Myocyte (in vitro differentiated cells): ENCODE results near the gene DCP2. TPM values are rescaled to one million over a fixed set of nuclear protein-coding genes. Genes with fewer than 3 reads are reported as not detected.

ENCODE experiments used
- DNase-seq: peaks from one replicate; pipeline ENCODE4 v3.0.0-alpha.2; 2012; ENCODE audit warnings: low read depth
- total RNA-seq: library from RNA; depleted of rRNA; stranded (reverse); fragments of >200 nt; gene quantifications from 2 replicates; pipeline ENCODE4 v1.2.3, GENCODE V29; 2014

Gene DCP2
- total RNA-seq, 1 donor from 2014 or later = 34.0 TPM

DNA sequence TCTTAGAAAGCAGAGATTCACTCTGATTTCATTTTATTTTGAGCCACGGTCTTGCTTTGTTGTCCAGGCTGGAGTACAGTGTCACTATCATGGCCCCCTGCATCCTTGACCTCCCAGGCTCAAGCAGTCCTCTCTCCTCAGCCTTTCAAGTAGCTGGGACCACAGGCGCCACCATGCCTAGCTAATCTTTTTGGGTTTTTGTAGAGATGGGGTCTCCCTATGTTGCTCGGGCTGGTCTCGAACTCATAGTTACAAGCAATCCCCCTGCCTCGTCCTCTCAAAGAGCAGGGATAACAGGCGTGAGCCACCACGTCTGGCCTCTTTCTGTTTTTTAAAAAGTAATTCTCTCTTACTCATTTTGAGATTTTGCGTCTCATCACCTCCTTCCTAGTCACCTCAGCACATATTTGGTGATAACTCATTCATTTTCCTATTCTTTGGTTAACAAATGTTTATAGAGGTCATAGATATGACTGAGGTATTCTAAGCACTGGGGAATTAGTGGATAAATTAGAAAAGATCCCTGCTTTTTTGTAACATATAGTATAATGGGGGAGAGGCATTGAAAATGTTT is 10.8 kb upstream of the DCP2 start:
- no peak for DNase-seq

DNA sequence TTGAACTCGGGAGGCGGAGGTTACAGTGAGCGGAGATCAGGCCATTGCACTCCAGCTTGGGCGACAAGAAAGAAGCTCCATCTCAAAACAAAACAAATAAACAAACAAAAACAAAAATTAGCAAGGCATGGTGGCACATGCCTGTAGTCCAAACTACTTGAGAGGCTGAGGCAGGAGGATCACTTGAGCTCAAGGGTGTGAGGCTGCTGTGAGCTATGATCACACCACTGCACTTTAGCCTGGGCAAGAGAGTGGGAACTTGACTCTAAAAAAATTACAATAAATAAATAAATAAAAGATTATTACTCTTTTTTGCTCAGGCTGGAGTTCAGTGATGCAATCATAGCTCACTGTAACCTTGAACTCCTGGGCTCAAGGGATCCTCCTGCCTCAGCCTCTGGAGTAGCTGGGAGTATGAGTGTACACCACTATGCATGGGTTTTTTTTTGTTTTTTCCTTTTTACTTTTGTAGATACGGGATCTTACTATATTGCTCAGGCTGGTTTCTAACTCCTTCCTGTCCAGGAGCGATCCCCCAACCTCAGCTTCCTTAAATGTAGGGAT is 9.0 kb upstream of the DCP2 start:
- no peak for DNase-seq

DNA sequence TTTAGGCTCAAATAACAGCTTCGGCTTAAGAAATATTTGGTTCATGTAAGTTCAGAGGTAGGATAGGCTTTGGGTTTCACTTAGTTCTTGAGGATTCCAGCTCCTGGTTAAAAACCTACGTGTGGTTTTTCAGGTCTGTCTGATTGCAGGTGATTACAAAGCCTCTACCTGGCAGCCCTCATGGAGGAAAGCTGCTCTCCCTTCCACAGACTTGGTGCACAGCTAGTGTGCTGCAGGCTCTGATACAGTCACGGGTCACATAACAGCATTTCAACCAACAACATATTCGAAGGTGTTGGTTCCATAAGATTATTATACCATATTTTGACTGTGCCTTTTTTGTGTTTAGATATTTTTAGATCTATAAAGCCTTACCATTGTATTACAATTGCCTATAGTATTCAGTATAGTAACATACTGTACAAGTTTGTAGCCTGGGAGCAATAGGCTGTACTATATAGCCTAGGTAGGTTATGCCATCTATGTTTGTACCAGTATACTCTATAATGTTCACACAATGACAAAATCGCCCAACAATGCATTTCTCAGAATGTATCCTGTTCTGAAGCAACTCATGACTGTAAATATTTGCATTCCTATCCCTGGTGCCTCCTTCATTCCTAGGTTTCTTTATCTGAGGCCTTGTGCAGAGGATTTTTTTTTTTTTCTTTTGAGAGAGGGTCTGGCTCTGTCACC is 8.0 kb upstream of the DCP2 start:
- DNase-seq = no peak

DNA sequence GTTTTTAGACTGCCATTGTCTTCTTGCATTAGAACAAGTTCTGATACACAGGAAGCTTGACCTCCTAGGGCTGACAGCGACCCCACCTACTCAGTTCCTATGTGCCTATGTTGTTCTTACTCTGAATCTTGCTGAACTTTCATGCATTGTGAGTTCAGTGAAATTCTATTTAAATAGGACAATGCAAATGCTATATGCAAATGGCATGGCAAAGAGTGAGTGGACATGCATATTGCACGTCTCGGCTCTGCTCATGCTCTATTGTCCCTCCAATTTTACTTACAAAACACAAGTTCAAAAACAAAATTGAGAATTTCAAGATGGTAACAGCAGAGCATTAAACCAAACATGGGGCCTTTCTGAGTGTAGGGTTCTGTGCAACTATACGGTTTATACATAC is 5.3 kb upstream of the DCP2 start:
- no peak for DNase-seq

DNA sequence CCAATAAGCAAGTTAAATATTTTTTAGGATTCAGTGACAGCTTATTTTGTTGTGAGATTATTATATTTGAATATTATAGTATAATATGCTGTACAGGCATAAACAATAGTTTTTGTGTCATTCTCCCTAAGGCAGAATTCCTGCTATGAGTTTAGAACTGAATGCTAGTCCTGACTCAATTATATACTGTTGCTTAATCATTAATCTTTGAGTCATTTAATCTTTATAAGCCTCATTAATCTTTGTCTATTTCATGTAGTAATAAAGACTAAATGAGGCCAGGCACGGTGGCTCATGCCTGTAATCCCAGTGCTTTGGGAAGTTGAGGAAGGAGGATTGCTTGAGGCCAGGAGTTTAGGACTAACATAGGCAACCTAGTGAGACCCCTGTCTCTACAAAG is 3.6 kb upstream of the DCP2 start:
- no peak for DNase-seq

DNA sequence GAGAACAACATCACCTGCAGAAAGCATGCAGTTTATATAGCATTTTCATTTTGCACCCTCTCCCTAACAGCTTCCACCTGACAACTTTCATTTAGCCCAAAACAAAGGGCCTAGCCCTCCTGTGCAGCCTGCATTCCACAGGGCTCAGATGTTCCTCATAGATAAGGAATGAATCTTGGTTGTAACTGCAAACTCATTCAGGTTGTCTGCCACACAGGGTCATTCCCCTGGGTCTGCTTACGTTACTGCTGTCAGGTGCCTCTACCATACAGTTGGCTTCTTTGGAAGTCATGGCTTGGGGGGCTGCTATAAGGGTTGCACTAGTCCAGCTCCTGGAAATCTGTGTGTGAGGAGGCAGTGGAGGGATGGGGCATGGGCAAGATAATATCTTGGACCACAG is 2.7 kb upstream of the DCP2 start:
- DNase-seq = no peak

DNA sequence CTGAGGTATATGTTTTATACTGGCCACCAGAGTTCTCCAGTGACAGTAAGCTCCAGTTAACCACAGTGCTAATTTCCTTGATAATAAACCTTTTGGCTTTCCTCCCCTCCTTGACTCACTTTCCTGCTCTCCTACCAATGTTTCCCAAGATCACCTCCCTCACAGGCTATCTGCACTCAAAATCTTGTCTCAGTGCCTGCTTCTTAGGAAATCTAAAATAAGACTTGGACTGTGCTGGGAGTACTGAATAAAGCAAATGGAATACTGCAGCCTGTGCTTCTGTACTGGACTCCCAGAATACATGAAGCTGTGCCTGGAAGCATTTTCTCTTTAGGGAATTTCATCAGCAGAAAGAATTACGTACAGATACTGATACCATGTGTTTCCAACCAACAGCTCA is 1.7 kb upstream of the DCP2 start:
- DNase-seq = no peak

DNA sequence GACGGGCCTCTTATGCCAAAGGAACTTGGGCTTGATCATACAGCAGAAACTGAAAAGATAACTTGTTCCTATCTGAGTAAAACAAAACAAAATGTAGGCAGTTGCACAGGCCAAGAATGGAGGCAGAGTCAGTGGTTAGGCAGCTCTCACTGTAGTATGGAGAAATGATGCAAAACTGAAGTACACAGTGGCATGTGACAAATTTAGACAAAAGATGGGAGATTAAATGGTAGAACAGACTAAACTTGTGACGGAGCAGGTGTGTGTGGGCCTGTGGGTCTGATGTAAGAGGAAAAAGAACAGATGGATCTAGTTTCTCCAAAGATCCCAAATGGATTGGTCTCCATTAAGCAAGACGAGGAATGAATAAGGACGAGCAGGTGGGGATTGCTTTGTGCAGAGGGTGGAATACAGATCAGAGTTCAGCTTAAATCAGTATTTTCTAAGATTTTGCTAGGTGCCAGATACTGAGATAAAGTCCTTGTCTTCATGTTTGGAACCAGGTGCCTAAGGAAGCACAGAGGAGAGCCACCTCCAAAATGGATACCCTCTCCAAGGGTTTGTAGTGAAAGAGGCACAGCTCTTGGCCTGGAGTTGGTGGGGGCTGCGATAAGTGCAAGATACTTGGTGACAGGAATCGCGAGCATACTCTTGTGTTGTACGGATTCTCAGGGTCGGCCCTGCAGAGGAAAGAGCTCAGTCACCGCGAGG is 722 bp upstream of the DCP2 start:
- peak; percentile 27 for DNase-seq

DNA sequence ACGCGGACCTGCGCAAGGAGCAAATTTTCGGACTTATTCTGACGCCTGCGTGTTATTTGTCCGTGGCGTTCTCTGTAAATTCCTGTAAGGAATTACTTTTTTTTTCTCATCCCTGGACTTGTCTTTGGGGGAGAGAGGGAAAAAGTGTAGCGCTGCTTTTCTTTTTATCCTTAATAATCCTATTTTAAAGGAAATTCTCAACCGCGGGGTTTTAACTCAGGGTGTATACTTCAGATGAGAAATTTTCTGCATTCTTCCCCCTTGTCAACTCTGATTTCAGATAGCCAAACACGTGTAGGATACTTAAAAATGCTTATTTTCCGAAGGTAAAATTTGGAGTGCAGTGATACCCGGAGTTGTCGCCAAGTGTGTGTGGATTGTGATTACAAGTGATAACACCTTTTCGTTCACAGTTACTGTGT is 853 bp downstream of the DCP2 start:
- peak; percentile 11 for DNase-seq

DNA sequence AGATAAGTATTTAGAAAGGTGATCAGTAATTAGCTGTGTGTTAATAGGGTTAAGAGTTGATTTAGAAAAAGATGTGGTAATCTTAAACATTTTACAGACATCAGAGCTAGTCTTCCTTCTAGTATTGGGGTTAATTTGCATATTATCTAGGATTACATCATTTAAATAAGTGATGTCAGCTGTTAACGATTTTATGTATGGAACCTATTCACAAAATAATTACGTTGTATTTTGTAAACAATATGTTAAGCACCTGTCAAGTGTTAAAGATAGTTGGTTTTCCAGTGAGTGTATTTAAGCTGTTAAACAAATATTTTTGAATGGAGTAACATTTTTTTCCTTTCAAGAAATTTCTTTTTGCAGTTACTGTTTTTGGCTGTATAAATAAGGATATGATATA is 2.2 kb downstream of the DCP2 start:
- no peak for DNase-seq

DNA sequence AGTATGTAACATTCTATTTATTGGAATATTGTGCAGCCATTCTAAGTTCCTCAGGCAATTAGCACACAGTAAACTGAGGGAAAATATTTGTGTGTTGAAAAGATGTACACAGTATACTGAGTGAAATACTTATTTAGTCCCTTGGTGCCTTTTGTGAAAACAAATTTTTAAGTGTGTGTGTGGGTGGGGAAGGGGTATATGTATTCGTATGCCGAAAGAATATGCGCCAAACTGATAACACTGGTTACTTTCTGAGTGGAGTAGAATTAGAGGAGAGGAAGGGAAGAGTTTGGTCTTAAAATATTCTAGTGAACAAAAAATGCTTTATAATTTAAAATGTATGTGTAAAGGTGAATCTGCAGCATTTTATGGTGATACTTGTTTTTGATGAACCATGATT is 3.1 kb downstream of the DCP2 start:
- DNase-seq = no peak

DNA sequence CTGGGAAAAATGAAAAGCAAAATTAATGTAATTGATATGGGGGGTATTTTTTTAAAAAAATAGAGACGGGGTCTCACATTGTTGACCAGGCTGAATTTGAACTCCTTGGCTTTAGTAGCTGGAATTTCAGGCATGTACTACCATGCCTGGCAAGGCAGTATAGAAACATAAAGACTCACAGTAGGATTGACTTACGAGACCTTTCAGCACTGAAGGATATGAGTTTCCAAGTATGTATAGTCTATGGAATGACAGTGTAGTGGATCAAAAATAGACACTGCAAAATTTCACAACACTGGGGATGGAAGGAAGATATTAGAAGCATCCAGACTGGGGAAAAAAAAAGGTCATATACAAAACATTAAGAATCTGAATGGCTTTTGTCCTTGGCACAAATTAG is 6.8 kb downstream of the DCP2 start:
- DNase-seq = no peak

DNA sequence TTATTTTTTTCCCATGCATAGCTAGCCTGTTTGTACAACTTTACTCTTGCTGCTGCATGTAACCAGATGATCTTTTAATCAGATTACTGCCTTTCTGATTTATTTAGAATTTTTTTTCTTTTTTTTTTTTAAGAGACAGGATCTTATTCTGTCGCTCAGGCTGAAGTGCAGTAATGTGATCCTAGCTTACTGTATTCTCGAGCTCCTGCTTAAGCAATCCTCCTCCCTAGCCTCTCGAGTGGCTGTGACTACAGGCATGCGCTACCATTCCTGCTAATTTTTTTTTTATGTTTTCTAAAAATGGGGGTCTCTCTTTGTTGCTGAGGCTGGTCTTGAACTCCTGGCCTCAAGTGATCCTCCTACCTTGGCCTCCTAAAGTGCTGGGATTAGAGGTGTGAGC is 9.6 kb downstream of the DCP2 start:
- DNase-seq = no peak

DNA sequence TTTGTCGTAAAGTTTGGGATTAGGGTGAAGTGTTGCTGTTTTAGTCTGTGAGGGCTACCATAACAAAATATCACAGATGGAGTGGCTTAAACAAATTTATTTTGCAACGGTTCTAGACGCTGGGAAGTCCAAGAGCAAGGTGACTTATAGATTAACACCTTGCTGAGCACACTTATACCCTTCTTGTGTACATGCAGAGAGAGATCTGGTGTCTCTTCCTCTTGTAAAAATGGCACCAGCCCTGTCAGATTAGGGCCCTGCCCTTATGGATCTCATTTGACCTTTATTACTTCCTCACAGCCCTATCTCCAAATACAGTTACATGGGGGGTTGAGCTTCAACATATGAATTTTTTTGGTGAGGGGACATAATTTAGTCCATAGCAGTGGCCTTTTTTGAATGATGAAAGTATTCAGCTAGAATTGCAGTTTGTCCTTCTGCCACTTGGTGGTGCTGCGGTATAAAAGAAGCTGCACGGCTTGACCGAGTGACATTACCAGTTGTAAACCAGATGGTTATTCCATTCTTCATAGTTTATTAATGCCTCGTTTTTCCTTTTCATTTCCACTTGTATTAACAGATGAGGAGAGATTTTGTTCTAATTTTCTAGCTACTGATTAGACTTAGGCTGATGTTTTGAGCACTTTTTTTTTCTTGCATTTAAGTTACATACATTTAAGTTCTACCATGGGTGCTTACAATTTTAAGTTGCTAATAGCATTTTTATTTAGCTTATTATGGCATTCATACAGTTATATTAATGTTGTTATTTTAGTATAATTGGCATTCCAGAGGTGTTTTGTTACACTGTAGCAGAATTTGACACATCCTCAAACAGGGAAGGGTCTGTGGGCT is 19.4 kb downstream of the DCP2 start:
- peak; percentile 82 for DNase-seq

DNA sequence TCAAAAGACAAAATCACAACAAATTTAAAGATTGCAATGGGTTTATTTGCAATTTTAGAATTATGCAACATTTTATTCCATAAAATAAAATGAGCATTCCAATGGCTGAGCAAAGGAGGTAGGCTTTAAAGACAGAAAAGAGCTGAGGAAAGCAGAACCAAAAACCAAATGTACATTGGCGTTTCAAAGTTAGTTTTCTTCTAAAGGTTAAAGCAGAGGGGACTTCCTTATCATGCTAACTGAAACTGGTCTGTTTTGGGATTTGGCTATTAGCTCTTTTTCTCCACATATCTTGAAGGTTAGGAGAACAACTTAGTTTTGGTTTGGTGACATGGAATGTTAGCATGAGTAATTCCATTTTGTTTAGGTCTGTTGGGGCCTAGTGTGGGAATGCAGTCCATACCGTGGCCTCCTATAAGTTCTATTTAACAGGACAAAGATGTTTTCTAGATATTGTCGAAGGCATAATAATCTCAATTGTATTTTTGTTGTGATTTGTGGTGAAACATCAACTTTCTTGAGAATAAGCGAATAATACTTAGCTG is 20.3 kb downstream of the DCP2 start:
- no peak for DNase-seq

DNA sequence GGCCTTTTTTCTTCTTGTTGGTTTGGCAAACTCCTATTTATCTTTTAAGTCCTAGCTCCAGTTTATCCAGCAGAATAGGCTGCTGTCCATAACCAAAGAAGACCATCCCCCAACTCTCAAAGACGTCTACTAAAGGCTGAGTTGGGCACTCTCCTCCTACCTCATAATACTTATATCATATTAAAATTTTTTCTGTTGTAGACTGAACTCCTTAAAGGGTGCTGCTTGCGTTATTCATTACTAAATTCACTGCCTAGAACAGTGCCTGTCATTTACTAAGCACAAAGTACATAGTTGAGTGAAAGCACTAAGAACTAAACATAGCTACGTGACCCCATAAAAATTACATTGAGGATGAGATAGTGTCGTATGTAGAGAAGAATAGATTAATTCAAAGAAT is 21.7 kb downstream of the DCP2 start:
- DNase-seq = no peak

DNA sequence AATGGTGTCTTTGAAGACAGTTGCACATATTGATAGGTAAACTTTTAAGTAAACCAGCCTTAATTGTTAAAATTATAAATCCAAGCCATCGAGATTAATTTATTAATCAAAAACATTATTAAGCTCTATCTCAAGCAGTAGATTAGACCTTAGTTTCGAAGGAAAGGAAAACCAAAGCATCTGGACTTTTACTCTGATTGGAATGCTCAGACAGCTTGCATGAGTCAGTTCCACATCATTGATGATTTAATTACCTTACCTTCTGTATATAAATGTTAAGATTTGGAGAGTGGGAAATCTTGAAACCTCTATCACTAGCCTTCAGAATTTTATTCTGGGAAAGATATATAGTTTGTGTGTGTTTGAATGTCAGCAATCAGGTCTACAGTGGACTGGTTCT is 23.9 kb downstream of the DCP2 start:
- no peak for DNase-seq

DNA sequence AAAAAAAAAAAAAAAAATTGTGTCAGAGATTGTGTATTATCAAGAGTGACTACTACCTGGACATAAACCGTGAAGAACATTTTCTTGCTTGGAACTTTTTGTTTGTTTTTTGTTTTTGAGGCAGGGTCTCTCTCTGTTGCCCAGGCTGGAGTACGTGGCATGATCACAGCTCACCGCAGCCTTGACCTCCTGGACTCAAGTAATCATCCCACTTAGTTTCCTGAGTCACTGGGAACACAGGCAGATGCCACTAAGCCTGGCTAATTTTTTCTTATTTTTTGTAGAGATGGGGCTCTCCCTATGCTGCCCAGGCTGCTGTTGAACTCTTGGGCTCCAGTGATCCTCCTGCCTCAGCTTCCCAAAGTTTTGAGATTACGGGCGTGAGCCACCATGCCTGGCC is 25.8 kb downstream of the DCP2 start:
- no peak for DNase-seq

DNA sequence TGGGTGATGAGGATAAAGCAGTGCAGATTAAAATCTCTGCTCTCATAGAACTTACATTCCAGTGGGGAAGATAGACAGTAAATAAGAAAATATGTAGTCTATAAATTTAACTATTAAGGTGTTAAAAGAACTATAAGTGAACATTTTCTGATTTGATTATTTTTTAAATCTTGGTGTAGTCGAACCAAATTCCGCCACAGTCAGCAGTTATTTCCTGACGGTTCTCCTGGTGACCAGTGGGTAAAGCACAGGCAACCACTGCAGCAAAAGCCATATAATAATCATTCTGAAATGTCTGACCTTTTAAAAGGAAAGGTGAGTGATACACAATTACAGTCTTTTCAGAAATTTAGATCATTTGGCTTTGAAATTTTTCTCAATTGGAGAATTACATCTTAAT is 27.2 kb downstream of the DCP2 start:
- no peak for DNase-seq

DNA sequence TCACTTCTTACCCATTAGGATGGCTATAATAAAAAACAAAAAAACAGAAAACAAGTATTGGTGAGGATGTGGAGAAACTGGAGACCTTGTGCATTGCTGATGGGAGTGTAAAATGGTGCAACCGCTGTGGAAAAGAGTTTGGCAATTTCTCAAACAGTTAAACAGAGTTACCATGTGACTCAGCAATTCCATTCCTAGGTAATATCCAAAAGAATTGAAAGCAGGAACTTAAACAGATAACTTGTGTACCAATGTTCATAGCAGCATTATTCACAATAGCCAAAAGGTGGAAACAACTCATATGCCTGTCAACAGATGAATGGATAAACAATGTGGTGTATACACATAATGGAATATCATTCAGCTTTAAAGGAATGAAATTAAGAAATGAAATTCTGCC is 28.9 kb downstream of the DCP2 start:
- DNase-seq = no peak

DNA sequence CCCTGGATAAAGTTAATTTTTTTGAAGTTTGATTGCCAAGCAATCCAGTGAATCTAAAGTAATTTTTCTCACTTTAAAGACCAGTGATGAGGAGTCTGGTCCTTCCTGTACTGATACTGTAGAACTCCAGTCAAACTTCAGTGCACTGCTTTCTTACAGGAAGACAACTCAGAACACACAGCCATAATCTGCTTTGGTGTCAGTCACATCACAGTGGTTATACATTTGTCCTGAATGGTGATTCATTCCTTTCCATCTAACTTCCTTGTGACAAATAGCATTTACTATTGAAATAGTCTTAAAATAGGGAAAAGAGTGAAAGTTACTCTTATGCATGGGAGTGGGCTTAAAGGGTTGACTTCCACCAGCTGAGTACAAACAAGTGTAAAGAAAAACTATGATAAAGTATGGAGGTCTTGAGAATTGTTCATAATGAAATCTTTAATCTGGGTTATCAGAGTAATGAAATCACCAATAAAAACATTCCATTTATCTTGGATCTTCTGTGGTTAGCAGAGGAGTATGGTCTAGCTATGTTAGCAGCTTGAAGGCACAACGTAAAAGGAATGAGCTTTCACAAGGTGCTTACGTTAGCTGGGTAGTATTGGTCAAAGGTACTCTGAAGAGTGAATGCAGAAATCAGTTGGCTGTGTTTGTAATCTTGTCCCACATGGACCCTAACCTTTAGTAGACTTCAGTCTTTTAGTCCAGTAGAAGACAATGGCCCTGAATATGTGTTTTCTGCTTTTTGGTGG is 41.5 kb downstream of the DCP2 start:
- no peak for DNase-seq
